GM12872 (cell line): Measurements from ENCODE around the gene ABCA7.

ENCODE experiments used
- CTCF ChIP-seq: IDR thresholded peaks from 3 replicates; pipeline ENCODE4 v1.5.1; 2011; ENCODE audit warnings: low read depth, mild to moderate bottlenecking, low read length, moderate library complexity; ENCODE audit not compliant: insufficient read depth

The ABCA7 gene

GRCh38 chr19:1098177-1099051 is 58.5 kb downstream of the ABCA7 start:
- TF ChIP-seq CTCF, result no peak

- TF ChIP-seq CTCF, result no peak
These were observed 61.4 kb downstream of the ABCA7 start for GRCh38 chr19:1101337-1101698.

- no peak for TF ChIP-seq CTCF
These were observed 62.7 kb downstream of the ABCA7 start for GRCh38 chr19:1102407-1103131.

- no peak for TF ChIP-seq CTCF
These were observed 63.3 kb downstream of the ABCA7 start for GRCh38 chr19:1103132-1103707.

GRCh38 chr19:1103708-1104310 is 63.9 kb downstream of the ABCA7 start, which contains the start of gene GPX4:
Gene GPX4, plus strand, starts transcription at chr19:1103994. Its CDS starts 50 bp downstream, at chr19:1104044.
- no peak for TF ChIP-seq CTCF

- no peak for TF ChIP-seq CTCF
These were observed 64.6 kb downstream of the ABCA7 start for GRCh38 chr19:1104311-1105007.
